Lower leg skin (tissue), 3 donors: Measurements from ENCODE around the gene KLHDC8B.

Experiments
- POLR2A ChIP-seq, 2 donors: fragments of 450-650 bp; IDR thresholded peaks; one replicate each; pipeline ENCODE4 v1.6.1; 2016 to 2017; ENCODE audit warnings: antibody characterized with exemption in 2 of 2, mild to moderate bottlenecking in 1 of 2, moderate library complexity in 1 of 2
- TF ChIP-seq, protein P1 (sequence below), 3 donors: fragments of 450-650 bp; IDR thresholded peaks; one replicate each; pipeline ENCODE4 v1.5.1; 2016; ENCODE audit warnings: antibody characterized with exemption in 3 of 3, mild to moderate bottlenecking in 3 of 3, moderate library complexity in 2 of 3

DNA sequence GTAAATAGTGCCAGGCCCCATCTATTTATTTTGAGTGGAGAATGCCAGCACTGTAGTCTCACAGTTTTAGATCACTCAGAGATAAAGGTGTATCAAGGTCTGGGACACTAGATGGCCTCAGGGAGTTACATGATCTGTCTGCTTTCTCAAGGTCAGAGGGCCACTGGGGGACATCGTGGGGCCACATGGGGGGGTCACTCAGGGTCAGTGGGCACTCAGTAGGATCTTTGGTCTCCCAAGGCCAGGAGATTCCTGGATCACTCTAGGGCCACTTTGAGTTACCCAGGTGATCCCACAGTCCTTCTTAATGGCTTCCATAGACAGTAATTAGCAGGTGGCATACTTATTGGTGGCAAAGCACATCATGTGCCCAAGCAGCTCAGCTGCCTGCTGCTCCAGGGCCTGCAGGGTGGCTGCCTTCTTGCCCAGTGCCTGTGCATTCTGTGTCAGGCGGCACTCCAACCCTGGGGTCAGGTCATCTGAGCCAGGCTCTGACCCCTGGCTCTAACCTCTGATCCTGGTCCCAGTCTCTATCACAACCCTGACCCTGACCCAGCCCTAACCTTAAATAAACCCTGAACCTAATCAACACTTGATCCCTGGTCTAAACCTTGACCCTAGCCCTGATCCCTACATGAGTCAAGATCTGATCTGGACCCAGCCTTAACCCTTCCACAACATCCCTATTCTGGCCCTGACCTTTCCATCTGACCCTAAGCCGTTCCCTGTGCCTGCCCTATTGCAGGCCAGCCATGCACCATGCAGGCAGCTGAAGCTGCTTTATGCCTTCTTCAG lies 36.7 kb upstream of the KLHDC8B start:
- TF ChIP-seq, protein P1, sequence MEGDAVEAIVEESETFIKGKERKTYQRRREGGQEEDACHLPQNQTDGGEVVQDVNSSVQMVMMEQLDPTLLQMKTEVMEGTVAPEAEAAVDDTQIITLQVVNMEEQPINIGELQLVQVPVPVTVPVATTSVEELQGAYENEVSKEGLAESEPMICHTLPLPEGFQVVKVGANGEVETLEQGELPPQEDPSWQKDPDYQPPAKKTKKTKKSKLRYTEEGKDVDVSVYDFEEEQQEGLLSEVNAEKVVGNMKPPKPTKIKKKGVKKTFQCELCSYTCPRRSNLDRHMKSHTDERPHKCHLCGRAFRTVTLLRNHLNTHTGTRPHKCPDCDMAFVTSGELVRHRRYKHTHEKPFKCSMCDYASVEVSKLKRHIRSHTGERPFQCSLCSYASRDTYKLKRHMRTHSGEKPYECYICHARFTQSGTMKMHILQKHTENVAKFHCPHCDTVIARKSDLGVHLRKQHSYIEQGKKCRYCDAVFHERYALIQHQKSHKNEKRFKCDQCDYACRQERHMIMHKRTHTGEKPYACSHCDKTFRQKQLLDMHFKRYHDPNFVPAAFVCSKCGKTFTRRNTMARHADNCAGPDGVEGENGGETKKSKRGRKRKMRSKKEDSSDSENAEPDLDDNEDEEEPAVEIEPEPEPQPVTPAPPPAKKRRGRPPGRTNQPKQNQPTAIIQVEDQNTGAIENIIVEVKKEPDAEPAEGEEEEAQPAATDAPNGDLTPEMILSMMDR (IDR thresholded peaks at IDR 0.05), result no peak
- no peak for TF ChIP-seq POLR2A (IDR thresholded peaks at IDR 0.05)
